Activated naive CD4-positive, alpha-beta T cell treated with anti-CD3 and anti-CD28 coated beads, Interleukin-2, amount 50 U/mL, for 24 hours (primary cell): ENCODE data around the gene GARNL3.

Experiments used
- H3K27ac Mint-ChIP-seq: one replicate; pipeline ENCODE4 v1.8.0; 2021; ENCODE audit warnings: mild to moderate bottlenecking, mixed read lengths
- H3K27me3 Mint-ChIP-seq: one replicate; pipeline ENCODE4 v1.8.0; 2021; ENCODE audit warnings: mixed read lengths
- H3K36me3 Mint-ChIP-seq: one replicate; pipeline ENCODE4 v1.8.0; 2021; ENCODE audit warnings: mixed read lengths
- H3K4me1 Mint-ChIP-seq: one replicate; pipeline ENCODE4 v1.8.0; 2021; ENCODE audit warnings: mixed read lengths
- H3K4me3 Mint-ChIP-seq: one replicate; pipeline ENCODE4 v1.8.0; 2021; ENCODE audit warnings: mild to moderate bottlenecking, mixed read lengths
- H3K9me3 Mint-ChIP-seq: one replicate; pipeline ENCODE4 v1.8.0; 2021; ENCODE audit warnings: mixed read lengths

The GARNL3 gene

GRCh38 chr9:127360829-127361228 is 96.3 kb downstream of the GARNL3 start:
- Mint-ChIP-seq H3K9me3 (no peaks in the 10 kb centered on the region), H3K27me3 (peaks cover 24% of the 10 kb centered on the region), H3K27ac (no peak overlapping the region), H3K36me3 (no peaks in the 10 kb centered on the region), H3K4me1 (no peaks in the 10 kb centered on the region), H3K4me3 (no peak overlapping the region)

- no peaks in the 10 kb centered on the region for H3K36me3 Mint-ChIP-seq
- H3K9me3 Mint-ChIP-seq, result no peaks in the 10 kb centered on the region
- H3K27me3 Mint-ChIP-seq, result peaks cover 24% of the 10 kb centered on the region
- H3K4me1 Mint-ChIP-seq, result no peaks in the 10 kb centered on the region
- H3K4me3 Mint-ChIP-seq, result no peak overlapping the region
- H3K27ac Mint-ChIP-seq, result no peak overlapping the region
Measured at GRCh38 chr9:127361561-127361960, 97.0 kb downstream of the GARNL3 start.

- H3K36me3 Mint-ChIP-seq, result no peaks in the 10 kb centered on the region
- no peak overlapping the region for H3K27ac Mint-ChIP-seq
- no peaks in the 10 kb centered on the region for H3K4me1 Mint-ChIP-seq
Measured at GRCh38 chr9:127362829-127363228, 98.3 kb downstream of the GARNL3 start.

DNA sequence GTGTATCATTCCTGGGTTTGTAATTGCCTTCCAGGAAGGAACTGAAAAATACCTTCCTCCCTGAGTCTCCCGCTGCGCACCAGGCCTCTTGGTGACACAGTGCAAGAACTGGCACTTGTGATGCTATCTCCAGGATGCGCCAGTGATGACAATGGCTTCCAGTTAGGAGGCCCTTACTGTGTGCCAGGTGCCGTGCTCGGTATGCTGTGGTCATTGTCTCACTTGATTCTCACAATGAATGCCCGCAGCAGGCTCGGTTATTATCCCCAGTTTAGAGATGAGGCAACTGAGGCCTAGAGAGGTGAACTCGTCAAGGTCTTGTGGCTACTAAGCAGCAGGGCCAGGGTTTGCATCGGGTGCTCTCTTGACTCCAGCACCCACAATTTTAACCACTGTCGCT is 100.9 kb downstream of the GARNL3 start:
- H3K36me3 Mint-ChIP-seq, result no peaks in the 10 kb centered on the region
- no peak overlapping the region for H3K4me3 Mint-ChIP-seq
- H3K27ac Mint-ChIP-seq, result no peak overlapping the region
- H3K9me3 Mint-ChIP-seq, result no peaks in the 10 kb centered on the region
- H3K4me1 Mint-ChIP-seq, result no peaks in the 10 kb centered on the region
- peaks cover 43% of the 10 kb centered on the region for H3K27me3 Mint-ChIP-seq

More at GRCh38 chr9:127362829-127363228, 98.3 kb downstream of the GARNL3 start:
- Mint-ChIP-seq H3K27me3 (peaks cover 28% of the 10 kb centered on the region), H3K9me3 (no peaks in the 10 kb centered on the region), H3K4me3 (no peak overlapping the region)

- no peaks in the 10 kb centered on the region for H3K9me3 Mint-ChIP-seq
- no peaks in the 10 kb centered on the region for H3K36me3 Mint-ChIP-seq
- H3K4me3 Mint-ChIP-seq, result no peak overlapping the region
- H3K27ac Mint-ChIP-seq, result no peak overlapping the region
- peaks cover 52% of the 10 kb centered on the region for H3K27me3 Mint-ChIP-seq
- no peaks in the 10 kb centered on the region for H3K4me1 Mint-ChIP-seq
Measured at GRCh38 chr9:127366594-127366993, 102.0 kb downstream of the GARNL3 start.

- H3K4me3 Mint-ChIP-seq, result no peak overlapping the region
- H3K27me3 Mint-ChIP-seq, result peaks cover 59% of the 10 kb centered on the region
- no peak overlapping the region for H3K27ac Mint-ChIP-seq
- H3K4me1 Mint-ChIP-seq, result no peaks in the 10 kb centered on the region
- H3K9me3 Mint-ChIP-seq, result no peaks in the 10 kb centered on the region
- H3K36me3 Mint-ChIP-seq, result no peaks in the 10 kb centered on the region
Measured at GRCh38 chr9:127368852-127369402, 104.4 kb downstream of the GARNL3 start.

DNA sequence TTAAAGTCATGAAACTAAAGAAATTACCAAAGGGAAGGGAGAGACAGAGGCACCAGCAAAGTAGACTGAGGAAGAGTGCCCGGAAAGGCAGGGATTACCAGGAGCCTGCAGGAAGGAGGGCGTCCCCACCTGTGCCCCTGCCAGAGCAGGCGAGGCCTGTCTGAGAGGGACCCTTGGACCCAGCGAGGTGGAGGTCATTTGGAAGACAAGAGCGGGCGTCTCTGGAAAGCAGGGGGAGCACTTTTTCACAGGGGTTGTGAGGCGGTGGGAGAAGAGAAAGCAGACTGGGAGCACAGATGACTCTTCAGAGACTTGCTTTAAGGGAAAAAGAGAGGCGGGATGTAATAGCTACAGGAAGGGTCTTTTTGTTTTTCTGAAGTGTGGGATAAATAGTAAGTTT is 104.9 kb downstream of the GARNL3 start:
- Mint-ChIP-seq H3K9me3 (no peaks in the 10 kb centered on the region), H3K27ac (no peak overlapping the region), H3K36me3 (no peaks in the 10 kb centered on the region), H3K4me3 (no peak overlapping the region), H3K27me3 (peaks cover 59% of the 10 kb centered on the region), H3K4me1 (no peaks in the 10 kb centered on the region)

DNA sequence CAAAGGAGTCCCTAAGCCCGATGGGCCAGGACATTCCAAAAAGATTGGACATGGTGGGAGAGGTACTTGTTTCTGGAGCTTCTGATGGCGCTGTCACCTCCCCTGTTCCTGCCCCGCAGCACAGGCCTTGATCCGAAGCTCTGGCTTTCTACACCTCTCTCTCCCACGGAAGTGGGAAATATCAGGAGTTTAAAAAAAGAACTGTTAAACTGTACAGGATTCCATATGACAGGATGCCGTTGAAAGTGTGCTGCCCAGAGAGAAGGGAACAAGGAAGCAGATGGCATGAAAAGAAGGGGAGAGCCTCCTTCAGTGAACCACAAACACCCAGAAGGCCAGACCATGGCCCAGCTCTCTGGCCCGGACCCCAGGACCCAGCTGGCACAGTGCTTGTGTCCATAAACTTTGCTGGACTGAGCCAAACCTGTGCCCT is 105.6 kb downstream of the GARNL3 start:
- no peaks in the 10 kb centered on the region for H3K9me3 Mint-ChIP-seq

GRCh38 chr9:127370672-127371648 is 106.4 kb downstream of the GARNL3 start:
- H3K36me3 Mint-ChIP-seq, result no peaks in the 10 kb centered on the region
- no peak overlapping the region for H3K27ac Mint-ChIP-seq
- H3K27me3 Mint-ChIP-seq, result peaks cover 66% of the 10 kb centered on the region
- H3K9me3 Mint-ChIP-seq, result no peaks in the 10 kb centered on the region
- no peak overlapping the region for H3K4me3 Mint-ChIP-seq
- H3K4me1 Mint-ChIP-seq, result no peaks in the 10 kb centered on the region

More for the DNA sequence above, 105.6 kb downstream of the GARNL3 start:
- Mint-ChIP-seq H3K4me1 (no peaks in the 10 kb centered on the region), H3K4me3 (no peak overlapping the region), H3K27me3 (peaks cover 60% of the 10 kb centered on the region), H3K27ac (no peak overlapping the region), H3K36me3 (no peaks in the 10 kb centered on the region)

DNA sequence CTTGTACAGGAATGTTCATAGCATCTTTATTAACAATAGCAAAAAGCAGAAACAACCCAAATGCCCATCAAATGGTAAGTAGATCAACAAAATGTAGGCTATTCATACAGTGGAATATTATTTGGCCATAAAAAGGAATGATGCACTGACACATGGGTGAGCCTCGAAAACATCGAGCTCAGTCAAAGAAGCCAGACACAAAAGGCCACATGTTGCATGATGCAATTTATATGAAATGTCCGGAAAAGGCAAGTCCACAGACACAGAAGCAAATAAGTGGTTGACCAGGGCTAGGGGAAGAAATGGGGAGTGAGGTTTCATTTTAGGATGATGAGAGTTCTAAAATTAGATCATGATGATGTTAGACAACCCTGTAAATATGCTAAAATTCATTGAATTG is 115.9 kb downstream of the GARNL3 start:
- Mint-ChIP-seq H3K9me3 (peaks cover 5% of the 10 kb centered on the region), H3K27me3 (peaks cover 57% of the 10 kb centered on the region), H3K27ac (peak overlapping the region; percentile 32)

GRCh38 chr9:127382541-127382940 is 118.0 kb downstream of the GARNL3 start:
- Mint-ChIP-seq H3K4me3 (no peak overlapping the region), H3K36me3 (peaks cover 4% of the 10 kb centered on the region), H3K9me3 (peaks cover 5% of the 10 kb centered on the region), H3K27me3 (peaks cover 59% of the 10 kb centered on the region), H3K27ac (no peak overlapping the region), H3K4me1 (peaks cover 10% of the 10 kb centered on the region)

More for the DNA sequence above, 115.9 kb downstream of the GARNL3 start:
- Mint-ChIP-seq H3K4me1 (no peaks in the 10 kb centered on the region), H3K36me3 (peaks cover 4% of the 10 kb centered on the region), H3K4me3 (no peak overlapping the region)

DNA sequence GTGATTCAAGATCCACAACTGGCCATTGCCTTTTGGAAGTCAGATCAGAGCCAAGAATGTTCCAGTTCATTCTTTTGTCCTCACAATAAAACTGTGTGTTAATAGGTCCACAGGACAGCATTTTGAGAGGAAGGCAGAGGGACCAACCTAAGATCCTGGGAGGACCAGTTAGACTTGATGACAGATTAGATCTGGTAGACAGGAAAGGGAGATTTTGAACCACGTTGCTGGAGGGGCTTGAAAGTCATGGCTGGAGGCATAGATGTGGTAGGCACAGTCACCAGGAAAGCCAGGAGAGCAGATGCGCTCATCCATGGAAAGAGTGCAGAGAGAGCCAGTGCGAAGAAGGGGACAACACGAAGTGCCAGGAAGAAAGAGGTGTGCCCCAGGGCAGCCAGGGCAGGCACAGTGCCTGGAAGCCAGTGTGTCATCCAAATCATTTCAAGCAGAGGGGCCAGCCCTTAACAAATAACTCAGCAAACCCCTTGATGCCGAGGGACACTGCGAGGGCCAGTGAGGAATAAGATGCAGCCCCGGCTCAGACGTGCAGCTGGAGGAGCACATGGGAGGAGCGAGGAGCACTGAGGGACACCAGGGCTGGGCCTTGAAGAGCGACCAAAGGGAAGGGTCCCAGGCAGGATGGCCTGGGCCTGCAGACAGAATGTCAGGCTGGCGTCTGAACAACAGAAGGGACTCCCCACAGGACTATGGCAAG is 119.6 kb downstream of the GARNL3 start:
- peak overlapping the region; percentile 47 for H3K27ac Mint-ChIP-seq
- H3K4me3 Mint-ChIP-seq, result no peak overlapping the region
- H3K36me3 Mint-ChIP-seq, result peaks cover 4% of the 10 kb centered on the region
- H3K27me3 Mint-ChIP-seq, result peaks cover 57% of the 10 kb centered on the region
- H3K9me3 Mint-ChIP-seq, result peaks cover 5% of the 10 kb centered on the region
- peaks cover 24% of the 10 kb centered on the region for H3K4me1 Mint-ChIP-seq

DNA sequence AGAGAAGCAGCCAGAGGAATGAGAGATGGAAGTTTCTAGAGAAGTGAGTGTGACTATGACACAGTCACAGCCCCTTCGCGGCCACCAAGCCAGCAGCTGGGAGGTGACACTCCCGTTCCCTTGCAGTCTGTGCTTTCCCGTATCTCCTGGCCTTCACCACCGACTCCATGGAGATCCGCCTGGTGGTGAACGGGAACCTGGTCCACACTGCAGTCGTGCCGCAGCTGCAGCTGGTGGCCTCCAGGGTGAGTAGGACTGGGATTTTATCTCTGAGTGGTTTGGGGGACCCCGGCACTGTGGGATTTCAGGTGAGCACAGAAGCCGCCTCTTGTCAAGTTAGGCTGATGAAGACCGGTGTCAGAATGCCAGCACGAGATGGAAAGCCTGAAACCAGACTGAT is 120.3 kb downstream of the GARNL3 start:
- Mint-ChIP-seq H3K36me3 (peaks cover 4% of the 10 kb centered on the region), H3K4me1 (peaks cover 28% of the 10 kb centered on the region), H3K27ac (no peak overlapping the region), H3K4me3 (no peak overlapping the region), H3K27me3 (peaks cover 56% of the 10 kb centered on the region), H3K9me3 (peaks cover 5% of the 10 kb centered on the region)

DNA sequence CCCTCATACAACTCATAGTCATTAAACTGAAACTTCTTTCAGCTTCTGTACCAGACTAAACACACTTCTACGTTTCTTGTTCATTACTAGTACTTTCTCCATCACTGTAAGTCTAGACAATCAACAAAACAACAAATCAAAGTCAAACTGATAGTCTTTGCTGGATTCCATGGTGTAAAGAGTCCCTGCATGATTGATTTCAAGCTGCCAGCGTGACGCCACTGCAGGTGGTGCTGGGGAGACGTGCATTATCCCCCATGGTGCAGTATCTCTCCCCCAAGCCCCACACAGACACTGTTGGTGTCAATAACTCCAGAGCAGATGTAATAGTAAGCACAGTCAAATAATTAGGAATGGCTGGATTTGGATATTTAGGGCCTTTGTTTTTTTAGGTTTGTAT is 121.7 kb downstream of the GARNL3 start:
- Mint-ChIP-seq H3K9me3 (no peaks in the 10 kb centered on the region), H3K27ac (no peak overlapping the region), H3K27me3 (peaks cover 53% of the 10 kb centered on the region), H3K36me3 (no peaks in the 10 kb centered on the region), H3K4me1 (peaks cover 34% of the 10 kb centered on the region), H3K4me3 (no peak overlapping the region)

DNA sequence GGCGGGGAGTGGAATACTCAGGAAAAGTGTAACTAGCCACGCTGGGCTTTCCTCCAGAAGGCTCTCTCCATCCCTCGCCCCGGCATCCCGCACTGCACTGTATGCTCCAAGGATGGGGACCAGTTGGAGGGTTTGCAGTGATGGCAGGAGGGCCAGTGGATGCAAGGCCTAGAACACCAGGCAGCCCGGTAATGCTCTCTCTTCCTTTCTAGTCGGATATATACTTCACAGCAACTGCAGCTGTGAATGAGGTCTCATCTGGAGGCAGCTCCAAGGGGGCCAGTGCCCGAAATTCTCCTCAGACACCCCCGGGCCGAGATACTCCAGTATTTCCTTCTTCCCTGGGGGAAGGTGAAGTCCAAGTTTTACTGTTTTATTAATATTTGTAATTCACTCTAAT is 122.4 kb downstream of the GARNL3 start:
- no peak overlapping the region for H3K27ac Mint-ChIP-seq
- H3K4me1 Mint-ChIP-seq, result peaks cover 34% of the 10 kb centered on the region
- peaks cover 54% of the 10 kb centered on the region for H3K27me3 Mint-ChIP-seq
- no peaks in the 10 kb centered on the region for H3K36me3 Mint-ChIP-seq
- H3K4me3 Mint-ChIP-seq, result no peak overlapping the region
- H3K9me3 Mint-ChIP-seq, result no peaks in the 10 kb centered on the region
